CD4-positive, alpha-beta T cell (primary cell): ENCODE data around the gene MPZ. TPM values are rescaled to one million over a fixed set of nuclear protein-coding genes. Genes with fewer than 3 reads are reported as not detected.

ENCODE experiments used
- ATAC-seq: fragments of 200-7000 bp; cut with Tn5 transposase; one replicate; pipeline ENCODE4 v1.10.0; 2022; ENCODE audit warnings: mild to moderate bottlenecking; ENCODE audit not compliant: poor library complexity
- CTCF ChIA-PET: fragments of 350-600 bp; sonication (Branson Sonifier 250); formaldehyde crosslinking; loops from one replicate; lab custom pipeline; 2021; ENCODE audit warnings: antibody characterized with exemption, inconsistent platforms; lab: Charles Lee
- POLR2A ChIA-PET: fragments of 350-600 bp; sonication (Branson Sonifier 250); formaldehyde crosslinking; loops from one replicate; lab custom pipeline; 2021; ENCODE audit warnings: antibody characterized with exemption, inconsistent platforms; lab: Charles Lee
- DNase-seq, 14 experiments: peaks; one replicate each; pipeline ENCODE4 v3.0.0-alpha.2; 2013 to 2020; ENCODE audit warnings: mixed read lengths in 2 of 14
- H3K27ac ChIP-seq, 2 donors: one replicate each; pipeline versions ENCODE4 v1.5.1 to v1.7.0; 2013; ENCODE audit warnings: low read length in 2 of 2, low read depth in 1 of 2, mild to moderate bottlenecking in 1 of 2
- H3K27me3 ChIP-seq, 2 experiments: 1 replicate in 1 of 2; 2 replicates in 1 of 2; pipeline versions ENCODE4 v1.6.1 to v1.7.0; 2013; ENCODE audit warnings: low read length in 2 of 2, control low read depth in 1 of 2, mild to moderate bottlenecking in 1 of 2, moderate library complexity in 1 of 2; ENCODE audit not compliant: insufficient read depth in 2 of 2, control insufficient read depth in 1 of 2
- H3K36me3 ChIP-seq: one replicate; pipeline ENCODE4 v1.6.1; 2013; ENCODE audit warnings: low read length, control low read depth; ENCODE audit not compliant: insufficient read depth
- H3K4me1 ChIP-seq: one replicate; pipeline ENCODE4 v1.6.1; 2013; ENCODE audit warnings: low read length, control low read depth; ENCODE audit not compliant: insufficient read depth
- H3K4me3 ChIP-seq: one replicate; pipeline ENCODE4 v1.5.1; 2013; ENCODE audit warnings: mild to moderate bottlenecking, low read length, moderate library complexity
- H3K9me3 ChIP-seq, 2 experiments: 1 replicate in 1 of 2; 2 replicates in 1 of 2; pipeline versions ENCODE4 v1.6.1 to v1.7.0; 2013; ENCODE audit warnings: low read length in 2 of 2, mild to moderate bottlenecking in 2 of 2, control low read depth in 1 of 2, moderate library complexity in 1 of 2; ENCODE audit not compliant: control insufficient read depth in 1 of 2, insufficient read depth in 1 of 2
- H3K27ac Mint-ChIP-seq: one replicate; pipeline ENCODE4 v1.8.0; 2020; ENCODE audit warnings: mixed read lengths
- H3K27me3 Mint-ChIP-seq: one replicate; pipeline ENCODE4 v1.8.0; 2021; ENCODE audit warnings: mixed read lengths
- H3K36me3 Mint-ChIP-seq: one replicate; pipeline ENCODE4 v1.8.0; 2021; ENCODE audit warnings: low read depth, mixed read lengths
- H3K4me1 Mint-ChIP-seq: one replicate; pipeline ENCODE4 v1.8.0; 2021; ENCODE audit warnings: low read depth, mixed read lengths
- H3K4me3 Mint-ChIP-seq: one replicate; pipeline ENCODE4 v1.8.0; 2020; ENCODE audit warnings: mild to moderate bottlenecking, mixed read lengths
- H3K9me3 Mint-ChIP-seq: one replicate; pipeline ENCODE4 v1.8.0; 2020; ENCODE audit warnings: mixed read lengths
- intact Hi-C, 2 experiments: fragments of 100-400 bp; cut with DNase I in 1 of 2; cut with micrococcal nuclease in 1 of 2; formaldehyde crosslinking; loops; one replicate each; pipeline versions ENCODE4 v1.15.1 to v1.9.0; 2023 to 2025; cut with DNase I, micrococcal nuclease
- total RNA-seq, 174 experiments: library from RNA in 2 of 174; stranded (reverse) in 2 of 174; gene quantifications; one replicate each; pipeline ENCODE4 v1.2.3 and lab custom pipeline; 2021 to 2026
- TF ChIP-seq, protein P1 (sequence below): fragments of 200-600 bp; IDR thresholded peaks from one replicate; pipeline ENCODE4 v1.8.0; 2022; ENCODE audit warnings: antibody characterized with exemption, mild to moderate bottlenecking

MPZ gene
- total RNA-seq, 2 experiments from 2014 or later, result 3.1 to 3.2 TPM

GRCh38 chr1:161265305-161265704 lies 44.5 kb downstream of the MPZ start:
- H3K27me3 ChIP-seq, result peaks cover 21 to 23% of the 10 kb centered on the region in 2 experiments
- no peak overlapping the region for H3K27ac ChIP-seq
- intact Hi-C loops, result no loop called here
- Mint-ChIP-seq H3K4me3 (no peak overlapping the region), H3K4me1 (no peaks in the 10 kb centered on the region), H3K27me3 (peaks cover 43% of the 10 kb centered on the region), H3K36me3 (no peaks in the 10 kb centered on the region), H3K9me3 (no peaks in the 10 kb centered on the region), H3K27ac (no peak overlapping the region)
- H3K9me3 ChIP-seq, result no peaks in the 10 kb centered on the region
- TF ChIP-seq, protein P1, sequence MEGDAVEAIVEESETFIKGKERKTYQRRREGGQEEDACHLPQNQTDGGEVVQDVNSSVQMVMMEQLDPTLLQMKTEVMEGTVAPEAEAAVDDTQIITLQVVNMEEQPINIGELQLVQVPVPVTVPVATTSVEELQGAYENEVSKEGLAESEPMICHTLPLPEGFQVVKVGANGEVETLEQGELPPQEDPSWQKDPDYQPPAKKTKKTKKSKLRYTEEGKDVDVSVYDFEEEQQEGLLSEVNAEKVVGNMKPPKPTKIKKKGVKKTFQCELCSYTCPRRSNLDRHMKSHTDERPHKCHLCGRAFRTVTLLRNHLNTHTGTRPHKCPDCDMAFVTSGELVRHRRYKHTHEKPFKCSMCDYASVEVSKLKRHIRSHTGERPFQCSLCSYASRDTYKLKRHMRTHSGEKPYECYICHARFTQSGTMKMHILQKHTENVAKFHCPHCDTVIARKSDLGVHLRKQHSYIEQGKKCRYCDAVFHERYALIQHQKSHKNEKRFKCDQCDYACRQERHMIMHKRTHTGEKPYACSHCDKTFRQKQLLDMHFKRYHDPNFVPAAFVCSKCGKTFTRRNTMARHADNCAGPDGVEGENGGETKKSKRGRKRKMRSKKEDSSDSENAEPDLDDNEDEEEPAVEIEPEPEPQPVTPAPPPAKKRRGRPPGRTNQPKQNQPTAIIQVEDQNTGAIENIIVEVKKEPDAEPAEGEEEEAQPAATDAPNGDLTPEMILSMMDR, result no peak
- POLR2A ChIA-PET, result interaction anchor here (0.6 kb wide), 1 partner anchor 79 kb away, joined by 4 read pairs; no protein-coding TSS in a partner anchor
- DNase-seq (no peak), ATAC-seq (no peak)
- CTCF ChIA-PET, result interaction anchor here (0.7 kb wide), 1 partner anchor 18 kb away, joined by 3 read pairs; no protein-coding TSS in a partner anchor
- no peak overlapping the region for H3K4me3 ChIP-seq
- H3K36me3 ChIP-seq, result no peaks in the 10 kb centered on the region
- H3K4me1 ChIP-seq, result peaks cover 3% of the 10 kb centered on the region

GRCh38 chr1:161261261-161262235 lies 48.2 kb downstream of the MPZ start:
- intact Hi-C loops, result no loop called here
- Histone ChIP-seq H3K4me1 (peaks cover 17% of the 10 kb centered on the region), H3K27ac (no peak overlapping the region), H3K27me3 (peaks cover 44 to 51% of the 10 kb centered on the region in 2 experiments), H3K36me3 (no peaks in the 10 kb centered on the region), H3K4me3 (no peak overlapping the region), H3K9me3 (peaks cover 13 to 15% of the 10 kb centered on the region in 2 experiments)
- H3K4me3 Mint-ChIP-seq, result no peak overlapping the region
- peaks cover 10% of the 10 kb centered on the region for H3K36me3 Mint-ChIP-seq
- DNase-seq (peak in 1 of 14 experiments; percentile 6), ATAC-seq (no peak)
- ChIA-PET CTCF (no interaction called here), POLR2A (no interaction called here)
- H3K27me3 Mint-ChIP-seq, result peaks cover 69% of the 10 kb centered on the region
- H3K4me1 Mint-ChIP-seq, result peaks cover 5% of the 10 kb centered on the region
- TF ChIP-seq, protein P1, result no peak
- peaks cover 3% of the 10 kb centered on the region for H3K9me3 Mint-ChIP-seq
- no peak overlapping the region for H3K27ac Mint-ChIP-seq

DNA sequence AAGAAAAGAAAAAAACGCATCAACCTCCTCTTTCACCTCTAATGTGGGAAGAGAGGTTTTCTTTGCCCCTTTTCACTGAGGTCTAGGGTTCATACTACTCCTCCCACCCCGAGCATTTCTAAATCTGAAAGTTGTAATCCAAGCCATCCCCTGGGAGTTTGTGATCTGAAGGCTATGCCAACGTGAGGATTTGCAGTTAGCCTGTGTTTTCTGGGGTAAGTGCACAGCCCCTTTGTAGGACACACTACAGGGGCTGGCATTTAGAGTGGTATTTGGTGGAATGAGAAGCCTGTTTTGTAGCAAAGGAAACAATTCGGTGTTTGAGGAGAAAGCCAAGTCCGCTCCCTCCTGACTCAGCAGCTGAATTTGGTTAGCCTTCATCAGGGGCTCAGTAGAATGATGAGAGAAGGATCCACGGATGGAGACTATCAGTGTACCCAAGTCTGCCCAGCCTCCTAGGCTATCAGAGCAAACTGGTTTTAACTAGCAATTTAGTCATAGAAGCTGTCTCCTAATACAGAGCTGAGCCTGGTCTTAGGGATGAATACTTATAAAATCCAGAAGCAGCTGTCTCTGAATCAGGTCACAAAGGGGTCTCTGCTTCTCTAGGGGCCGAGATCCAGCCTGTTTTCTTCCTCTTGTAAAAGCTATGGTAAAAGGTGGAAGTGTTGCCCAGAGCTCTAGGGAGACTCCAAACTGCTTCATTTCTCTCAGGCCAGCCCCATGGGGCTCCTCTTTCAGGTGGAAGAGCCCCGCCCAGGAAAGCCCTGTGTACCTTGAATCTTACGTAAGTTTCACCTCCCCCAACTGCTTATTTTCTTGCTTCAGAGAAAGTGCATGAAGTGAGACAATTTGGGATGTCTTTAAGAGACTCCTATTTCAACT lies 49.1 kb downstream of the MPZ start:
- ChIA-PET POLR2A (no interaction called here), CTCF (no interaction called here)
- H3K36me3 Mint-ChIP-seq, result peaks cover 15% of the 10 kb centered on the region
- TF ChIP-seq, protein P1, result no peak
- H3K27me3 Mint-ChIP-seq, result peaks cover 74% of the 10 kb centered on the region
- peaks cover 5% of the 10 kb centered on the region for H3K4me1 Mint-ChIP-seq
- no peak overlapping the region for H3K4me3 ChIP-seq
- no peak for ATAC-seq
- peaks cover 13 to 15% of the 10 kb centered on the region in 2 experiments for H3K9me3 ChIP-seq
- intact Hi-C loops, result loop anchor here in 1 of 2 experiments (1.0 kb wide), 1 partner anchor 42 kb away; no protein-coding TSS in a partner anchor
- peaks cover 6% of the 10 kb centered on the region for H3K9me3 Mint-ChIP-seq
- no peak overlapping the region for H3K27ac Mint-ChIP-seq
- H3K36me3 ChIP-seq, result no peaks in the 10 kb centered on the region
- peaks cover 44 to 49% of the 10 kb centered on the region in 2 experiments for H3K27me3 ChIP-seq
- peaks cover 17% of the 10 kb centered on the region for H3K4me1 ChIP-seq
- no peak overlapping the region for H3K4me3 Mint-ChIP-seq
- DNase-seq, result no peak
- H3K27ac ChIP-seq, result no peak overlapping the region
